CD4-positive, alpha-beta T cell treated with Interleukin-21 for 1 hour (primary cell): ENCODE data around the gene SLC25A33.

Source experiments
- DNase-seq: peaks from one replicate; pipeline ENCODE4 v3.0.0-alpha.2; 2020

SLC25A33 gene

DNA sequence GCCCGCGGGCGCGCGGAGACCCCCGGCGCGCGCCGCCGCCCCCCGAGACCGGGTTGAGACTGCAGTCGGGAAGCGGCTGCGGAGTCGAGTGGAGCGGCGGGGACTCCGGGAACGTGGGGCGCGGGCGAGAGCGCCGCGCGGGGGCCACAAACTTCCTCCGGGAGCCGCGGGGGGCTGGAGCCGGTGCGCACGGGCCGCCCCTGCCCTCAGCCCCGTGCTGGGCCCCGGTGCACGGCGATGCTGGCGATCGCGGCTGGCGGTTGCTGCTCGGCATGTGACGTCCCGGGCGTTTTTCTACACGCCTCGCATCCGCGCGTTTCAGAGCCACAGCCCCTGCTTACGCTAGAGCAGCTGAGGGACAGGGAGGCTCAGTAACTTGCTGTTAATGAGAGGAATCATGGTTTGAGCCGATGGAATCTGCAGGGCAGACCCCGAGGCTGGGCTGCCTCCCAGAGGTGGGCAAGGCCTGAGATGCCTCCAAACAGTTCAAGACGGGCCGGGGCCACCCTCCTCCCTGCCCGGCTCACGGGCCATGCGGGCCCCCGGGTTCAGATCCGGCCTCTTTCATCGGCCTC is 50.0 kb downstream of the SLC25A33 start:
- DNase-seq, result peak; percentile 34

DNA sequence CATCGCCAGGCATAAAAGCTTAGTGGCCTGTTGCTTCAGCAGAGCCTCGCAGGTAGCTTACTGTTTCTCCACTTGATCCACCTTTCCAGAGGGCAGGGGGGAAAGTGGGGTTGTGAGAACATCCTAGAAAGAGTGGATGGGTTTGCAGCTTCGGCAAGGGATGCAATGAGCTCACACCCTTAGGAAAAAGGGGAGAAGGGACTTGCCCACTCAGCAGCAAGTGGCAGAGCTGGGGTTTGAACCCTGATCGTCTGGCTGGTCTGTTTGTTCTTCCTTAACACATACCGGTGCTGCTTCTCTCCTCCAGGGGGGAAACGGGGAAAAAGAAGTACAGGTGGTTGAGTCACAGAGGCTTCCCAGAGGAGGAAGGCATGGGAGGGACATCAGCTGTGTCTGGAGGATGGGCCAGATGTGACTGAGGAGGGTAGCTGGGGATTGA is 50.5 kb downstream of the SLC25A33 start:
- no peak for DNase-seq

DNA sequence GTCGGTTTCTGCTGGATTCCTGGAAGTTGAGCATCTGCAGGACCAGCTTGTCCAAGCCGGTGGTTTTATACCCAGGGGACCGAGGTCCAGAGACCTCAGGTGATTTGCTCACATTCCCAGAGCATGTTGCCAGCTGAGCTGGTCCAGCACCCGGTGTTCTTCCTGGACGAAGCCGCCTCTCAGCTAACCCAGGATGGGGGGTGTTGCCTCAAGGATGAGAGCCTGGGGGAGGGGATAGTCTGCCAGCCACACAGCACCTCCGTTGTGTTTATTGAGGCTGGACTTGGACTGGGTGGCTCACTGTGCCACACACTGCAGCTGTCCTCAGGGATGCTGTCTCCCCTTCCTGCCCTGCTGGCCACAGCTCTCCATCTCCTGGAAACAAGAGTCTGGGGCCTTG is 50.9 kb downstream of the SLC25A33 start:
- DNase-seq, result no peak

DNA sequence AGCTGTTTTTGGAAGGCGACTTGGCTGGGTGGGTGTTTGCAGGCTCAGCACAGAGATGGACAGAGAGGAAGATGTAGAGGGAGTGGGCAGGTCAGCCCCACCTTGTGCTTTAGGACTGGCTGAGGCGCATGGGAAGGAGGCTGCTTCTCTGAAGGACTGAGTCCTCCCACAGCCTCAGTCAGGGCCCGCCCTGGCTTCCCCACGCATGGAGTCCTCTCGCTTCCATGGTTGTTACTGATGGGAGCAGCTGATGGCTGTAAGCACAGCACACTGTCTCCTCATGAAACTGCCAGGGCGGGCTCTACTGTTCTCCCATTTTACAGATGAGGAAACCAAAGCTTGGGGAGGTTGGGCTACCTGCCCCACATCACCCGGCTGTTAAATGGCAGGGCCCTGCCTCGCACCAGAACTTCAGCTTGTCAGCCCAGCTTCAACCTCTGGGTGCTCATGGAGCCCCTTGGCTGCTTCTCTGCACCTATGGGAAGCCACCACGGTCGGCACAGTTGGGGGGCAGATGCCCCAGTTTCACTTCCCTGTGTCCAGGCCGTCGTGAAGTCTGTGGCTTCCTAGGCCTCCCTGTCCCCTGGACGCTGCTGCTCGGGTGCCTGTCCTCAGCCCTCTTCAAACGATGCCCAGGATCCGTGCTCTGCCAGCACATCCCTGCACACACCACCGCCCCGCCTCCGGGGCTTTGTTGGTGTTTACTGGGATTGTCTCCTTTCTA is 51.8 kb downstream of the SLC25A33 start:
- DNase-seq, result no peak

DNA sequence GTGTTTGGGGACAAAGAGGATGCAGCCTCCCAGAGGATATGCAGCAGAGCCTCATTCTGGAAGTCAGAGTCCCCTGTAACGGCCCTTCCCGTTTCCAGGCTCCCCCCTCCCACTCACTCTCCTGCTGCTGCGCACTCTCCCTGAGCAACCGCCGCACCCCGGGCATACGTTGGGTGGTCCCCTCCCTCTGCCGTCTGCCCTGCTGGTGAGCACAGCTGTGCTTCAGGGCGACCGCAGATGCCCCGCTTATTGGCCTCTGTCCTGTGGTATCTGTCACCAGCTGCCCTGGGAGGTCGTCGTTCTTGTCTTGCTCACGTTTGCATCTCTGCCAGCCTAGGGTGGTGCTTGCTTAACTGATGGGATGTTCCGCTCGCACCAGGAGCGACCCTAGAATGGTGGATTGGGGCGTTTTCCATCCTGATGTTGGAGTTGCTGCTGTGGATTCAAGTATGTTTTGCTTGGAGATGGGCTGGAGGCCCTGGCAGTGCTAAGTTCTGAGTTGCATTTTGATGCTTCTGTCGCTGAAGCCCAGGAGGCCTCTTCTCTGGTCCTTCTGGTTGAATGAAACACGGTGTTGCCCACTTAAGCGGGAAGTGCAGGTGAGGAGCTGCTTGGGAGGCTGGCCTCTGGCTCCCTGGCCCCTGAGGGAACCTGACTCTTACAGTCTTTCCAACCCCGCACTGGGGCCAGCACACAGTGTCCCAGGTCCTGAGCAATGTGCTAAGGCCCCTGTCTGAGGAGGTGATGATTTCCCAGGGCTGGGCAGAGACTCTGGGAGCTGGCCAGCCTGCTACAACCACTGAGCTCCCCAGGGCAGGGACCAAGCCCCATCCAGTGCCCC is 52.6 kb downstream of the SLC25A33 start:
- DNase-seq, result no peak

DNA sequence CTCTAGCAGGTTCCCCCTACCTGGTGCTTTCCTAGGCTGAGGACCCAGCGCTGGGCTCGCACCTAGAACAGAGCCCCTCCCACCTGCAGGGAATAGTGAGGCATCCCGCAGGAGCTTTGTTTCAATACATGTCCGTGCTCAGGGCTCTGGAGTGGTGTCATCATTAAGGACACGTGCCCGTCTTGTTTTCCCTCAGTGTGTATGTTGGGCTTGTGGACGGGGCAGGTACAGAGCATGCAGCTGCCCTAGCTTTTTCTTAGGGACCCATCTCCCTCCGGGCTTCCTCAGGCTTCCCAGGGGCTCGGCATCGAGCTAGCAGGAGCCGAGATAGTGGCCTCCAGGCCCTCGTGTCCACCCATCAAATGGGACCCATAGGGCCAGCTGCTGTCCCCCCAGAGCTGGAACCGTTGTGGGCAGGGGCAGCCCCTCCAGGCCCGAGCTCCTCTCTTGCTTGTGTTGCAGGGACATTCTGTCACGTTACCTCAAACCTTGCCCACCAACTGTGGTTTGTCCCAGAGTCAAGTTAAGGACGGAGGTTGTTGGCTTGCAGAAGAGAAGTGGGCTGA is 53.3 kb downstream of the SLC25A33 start:
- no peak for DNase-seq

DNA sequence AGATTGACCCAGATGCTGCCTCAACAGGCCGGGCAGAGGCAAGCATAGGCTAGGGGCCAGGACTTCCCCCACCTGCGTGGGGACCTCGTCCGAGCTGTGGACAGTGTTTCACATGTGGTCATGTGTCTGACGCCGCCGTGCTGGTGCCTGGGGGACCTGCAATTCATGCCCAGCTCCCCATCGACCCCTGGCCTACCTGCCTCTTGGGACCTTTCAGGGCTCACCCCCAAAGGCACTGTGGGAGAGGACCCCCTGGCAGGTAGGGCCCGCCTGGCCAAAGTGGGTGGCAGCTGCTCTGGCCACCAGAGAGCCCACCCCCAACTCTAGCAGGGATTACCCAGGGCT is 53.9 kb downstream of the SLC25A33 start:
- no peak for DNase-seq

DNA sequence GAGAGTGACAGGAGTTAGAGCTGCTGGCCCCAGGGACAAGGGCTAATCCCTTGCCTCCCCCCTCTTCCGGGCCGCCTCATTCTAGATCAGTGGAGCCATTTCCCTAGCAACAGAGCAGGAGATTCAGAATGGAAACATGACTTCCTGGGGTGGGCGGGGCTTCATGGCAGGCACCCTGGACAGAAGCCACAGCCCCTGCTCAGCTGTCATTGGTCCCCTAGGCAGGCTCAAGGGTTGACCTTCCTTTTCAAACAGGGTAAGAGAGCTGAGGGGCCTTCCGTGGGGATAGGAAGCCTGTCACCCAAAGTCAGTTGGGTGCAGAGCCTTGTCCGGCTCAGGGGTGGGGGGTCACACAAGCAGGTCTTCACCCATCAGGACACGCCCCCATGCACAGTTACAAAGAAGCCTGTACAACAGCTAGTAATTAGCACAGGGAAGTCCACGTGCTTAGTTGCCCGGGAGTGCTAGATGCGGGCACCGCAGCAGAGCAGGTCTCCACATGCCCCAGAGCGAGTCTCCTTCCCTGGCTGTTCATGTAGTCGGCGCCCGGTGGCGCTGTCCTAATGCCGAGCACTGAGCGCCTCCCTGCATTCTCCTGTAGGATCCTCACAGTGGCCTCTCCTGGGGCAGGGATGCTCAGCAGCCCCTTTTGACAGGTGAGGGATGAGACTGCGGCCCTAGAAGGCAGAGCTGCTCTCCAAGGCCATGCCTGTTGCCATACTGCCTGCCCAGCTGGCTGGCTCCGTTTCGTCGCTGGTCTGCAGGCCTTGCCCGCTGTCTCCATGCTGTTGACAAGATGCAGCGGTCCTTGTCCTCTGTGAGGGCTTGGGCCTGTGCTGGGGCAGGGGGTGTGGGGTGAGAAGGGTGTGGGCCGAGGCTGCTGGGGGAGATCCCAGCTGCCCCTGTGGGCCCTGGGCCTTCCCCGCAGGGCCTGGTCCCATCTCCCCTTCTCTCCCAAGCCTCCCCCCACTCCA is 54.5 kb downstream of the SLC25A33 start:
- peak; percentile 34 for DNase-seq

DNA sequence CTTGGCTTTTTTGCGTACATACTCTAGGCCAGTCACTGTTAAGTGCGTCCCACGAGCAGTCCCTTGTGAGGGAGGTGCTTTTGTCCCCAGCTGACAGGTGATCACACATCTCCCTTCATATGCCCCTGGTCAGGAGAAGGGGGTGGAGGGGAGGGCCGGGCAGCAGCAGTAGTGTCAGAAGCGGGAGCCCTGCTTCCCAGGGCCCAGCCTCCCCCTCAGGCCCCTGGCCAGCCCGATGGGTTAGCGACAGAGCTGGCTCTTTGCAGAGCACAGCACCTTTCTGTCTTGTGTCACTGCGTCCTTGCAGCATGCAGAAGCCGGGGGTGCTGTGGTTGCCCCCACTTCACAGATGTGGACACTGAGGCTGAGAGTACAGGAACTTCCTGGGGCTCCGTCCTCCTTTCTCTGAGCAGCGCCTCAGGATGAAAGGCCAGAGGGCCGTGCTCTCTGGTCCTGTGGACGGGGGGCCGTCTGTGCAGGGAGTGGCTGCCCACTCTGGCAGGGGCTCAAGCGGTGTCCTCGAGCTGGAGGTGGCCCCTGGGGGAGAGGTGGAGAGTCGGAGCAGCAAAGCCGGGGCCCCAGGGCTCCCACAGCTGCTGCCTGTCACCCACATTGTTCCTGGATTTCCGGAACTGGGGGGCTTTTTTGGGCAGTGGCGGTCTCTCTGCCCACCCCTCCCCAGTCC is 55.3 kb downstream of the SLC25A33 start:
- no peak for DNase-seq

DNA sequence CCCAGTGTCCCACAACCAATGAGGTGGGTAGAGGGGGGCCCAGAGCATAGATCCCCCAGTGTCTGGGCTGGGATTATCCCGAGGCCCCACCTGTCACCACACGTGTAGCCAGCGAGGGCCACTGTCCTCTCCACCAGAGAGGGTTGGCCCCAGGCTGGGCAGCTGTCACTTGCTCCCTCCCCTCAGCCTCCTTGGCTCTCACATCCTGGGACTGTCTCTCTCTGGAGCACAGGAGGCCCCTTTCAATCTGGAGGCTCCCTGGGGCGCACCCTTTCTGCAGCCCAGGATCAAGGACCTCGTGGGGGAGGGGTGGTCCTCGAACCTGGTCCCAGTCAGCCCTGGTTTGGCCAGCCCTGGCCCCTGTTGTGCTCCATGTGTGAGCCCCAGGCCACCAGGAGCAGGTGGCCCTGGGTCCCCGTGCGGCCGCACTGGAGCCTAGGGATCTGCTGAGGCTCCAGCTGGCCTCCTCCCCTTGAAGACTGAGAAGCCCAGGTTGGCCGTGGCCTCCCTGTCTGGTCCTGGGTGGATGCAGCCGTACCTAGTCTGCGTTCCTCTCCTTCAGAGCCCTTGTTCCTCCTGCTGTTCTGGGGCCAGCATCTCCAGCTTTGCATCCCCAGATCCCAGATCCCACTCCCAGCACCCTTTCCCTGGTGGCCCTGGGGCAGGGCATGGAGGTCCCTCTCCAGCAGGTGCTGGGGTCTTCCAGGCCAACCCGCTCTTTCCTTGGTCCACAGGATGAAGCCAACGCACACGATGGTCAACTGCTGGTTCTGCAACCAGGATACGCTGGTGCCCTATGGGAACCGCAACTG is 56.1 kb downstream of the SLC25A33 start:
- DNase-seq, result no peak

DNA sequence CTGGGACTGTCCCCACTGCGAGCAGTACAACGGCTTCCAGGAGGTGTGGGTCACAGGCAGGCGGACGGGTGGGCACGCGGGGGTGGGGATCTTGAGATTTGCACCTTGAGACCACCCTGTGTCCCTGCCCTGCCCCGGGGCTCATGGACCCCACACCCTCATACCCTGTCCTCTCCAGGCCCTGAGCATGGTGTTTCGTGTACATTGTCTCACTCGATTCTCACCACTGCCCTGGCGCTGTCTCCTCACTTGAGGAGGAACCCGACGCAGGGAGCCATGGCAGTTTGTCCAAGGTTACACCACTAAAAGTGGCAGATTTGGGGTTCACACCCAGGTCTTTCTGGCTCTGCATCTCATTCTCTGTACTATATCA is 56.7 kb downstream of the SLC25A33 start:
- no peak for DNase-seq

DNA sequence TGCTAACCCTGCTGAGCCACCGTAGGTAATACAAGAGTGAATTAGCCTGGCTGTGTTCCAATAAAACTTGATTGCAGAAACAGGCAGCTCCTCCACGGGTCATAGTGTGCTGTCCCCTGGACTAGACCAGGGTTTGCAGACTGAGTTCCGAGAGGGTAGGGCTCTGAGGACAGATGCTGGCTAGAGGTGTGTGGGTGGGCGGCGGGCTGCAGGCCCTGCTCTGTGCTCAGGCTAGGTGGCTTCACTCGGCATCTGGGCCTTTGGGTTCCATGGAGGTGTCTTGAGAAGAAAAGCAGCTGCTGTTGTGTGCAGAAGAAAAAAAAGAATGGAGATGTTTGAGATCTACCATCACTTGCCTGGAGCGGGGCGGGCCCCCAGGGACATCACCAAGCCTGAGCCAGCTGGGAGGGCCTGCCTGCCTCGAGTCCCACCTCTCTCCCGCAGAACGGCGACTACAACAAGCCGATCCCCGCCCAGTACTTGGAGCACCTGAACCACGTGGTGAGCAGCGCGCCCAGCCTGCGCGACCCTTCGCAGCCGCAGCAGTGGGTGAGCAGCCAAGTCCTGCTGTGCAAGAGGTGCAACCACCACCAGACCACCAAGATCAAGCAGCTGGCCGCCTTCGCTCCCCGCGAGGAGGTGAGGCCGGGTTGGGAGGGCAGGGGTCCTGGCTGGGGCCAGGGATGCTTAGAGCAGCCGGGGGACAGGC is 57.3 kb downstream of the SLC25A33 start:
- no peak for DNase-seq

DNA sequence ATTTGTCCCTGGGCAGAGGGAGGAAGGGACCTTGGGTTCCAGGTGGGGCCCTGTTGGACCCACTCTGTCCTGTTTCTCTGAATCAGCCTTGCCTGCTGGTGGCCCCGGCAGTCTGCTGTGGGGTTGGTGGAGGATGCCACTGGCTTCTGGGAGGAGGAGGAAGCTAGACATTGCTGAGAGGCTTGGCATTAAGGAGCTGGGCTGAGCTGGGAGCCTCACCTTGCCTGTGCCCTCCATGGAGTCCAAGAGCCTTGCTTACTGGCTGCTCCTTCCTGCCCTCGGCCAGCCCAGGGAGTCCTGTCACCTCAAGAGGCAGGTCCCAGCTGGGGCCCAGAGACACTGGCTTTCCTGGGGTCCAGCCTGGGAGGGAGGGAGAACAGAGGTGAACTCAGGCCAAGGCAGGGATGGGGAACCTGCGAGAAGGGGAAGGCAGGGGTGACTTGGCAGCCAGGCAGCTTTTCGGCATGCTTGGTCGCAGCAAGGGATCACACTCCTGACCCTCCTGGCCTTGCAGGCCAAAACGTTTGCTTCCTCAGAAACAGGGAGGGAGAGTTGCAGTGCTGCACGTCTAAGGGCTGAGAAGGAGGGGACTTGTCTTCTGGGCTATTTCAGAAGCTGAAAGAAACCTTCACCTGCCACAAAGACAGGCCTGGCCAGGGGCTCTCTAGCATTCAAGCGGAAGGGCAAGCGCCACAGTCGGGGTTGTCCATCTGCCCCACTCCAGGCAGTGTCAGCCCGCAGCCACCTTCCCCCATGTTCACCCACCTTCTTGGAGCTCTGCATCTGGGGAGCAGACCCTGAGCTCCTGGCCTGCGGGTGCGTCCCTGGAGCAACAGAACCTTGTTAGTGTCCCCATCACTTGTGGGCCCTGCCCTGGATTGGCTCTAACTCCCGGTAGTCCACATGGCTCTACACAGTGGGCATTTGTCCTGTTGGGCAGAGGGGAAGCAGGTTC is 58.4 kb downstream of the SLC25A33 start:
- DNase-seq, result no peak

DNA sequence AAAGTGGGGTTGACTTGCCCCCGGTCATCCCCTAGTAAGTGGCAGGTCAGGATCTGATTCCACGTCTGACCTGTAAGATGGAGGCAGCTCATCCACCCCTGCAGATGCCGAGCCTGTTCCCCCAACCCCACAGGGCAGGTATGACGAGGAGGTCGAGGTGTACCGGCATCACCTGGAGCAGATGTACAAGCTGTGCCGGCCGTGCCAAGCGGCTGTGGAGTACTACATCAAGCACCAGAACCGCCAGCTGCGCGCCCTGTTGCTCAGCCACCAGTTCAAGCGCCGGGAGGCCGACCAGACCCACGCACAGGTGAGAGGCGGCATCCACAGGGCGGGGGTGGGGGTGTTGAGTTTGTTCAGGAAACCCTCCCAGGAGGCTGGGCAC is 59.0 kb downstream of the SLC25A33 start:
- no peak for DNase-seq

DNA sequence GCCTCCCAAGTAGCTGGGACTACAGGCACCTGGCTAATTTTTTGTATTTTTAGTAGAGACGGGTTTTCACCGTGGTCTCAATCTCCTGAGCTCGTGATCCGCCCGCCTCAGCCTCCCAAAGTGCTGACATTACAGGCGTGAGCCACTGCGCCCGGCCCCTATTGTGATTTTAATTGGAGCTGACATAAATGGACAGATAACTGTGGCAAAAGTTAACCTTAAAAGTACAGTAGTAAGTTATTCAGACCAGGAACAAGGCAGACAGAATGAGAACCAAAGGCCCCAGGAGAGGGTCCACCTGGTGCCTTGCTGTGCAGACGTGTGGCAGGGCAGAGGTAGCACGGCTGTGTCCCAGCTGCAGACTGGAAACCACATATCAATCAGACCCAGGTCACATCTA is 60.5 kb downstream of the SLC25A33 start:
- DNase-seq, result no peak

DNA sequence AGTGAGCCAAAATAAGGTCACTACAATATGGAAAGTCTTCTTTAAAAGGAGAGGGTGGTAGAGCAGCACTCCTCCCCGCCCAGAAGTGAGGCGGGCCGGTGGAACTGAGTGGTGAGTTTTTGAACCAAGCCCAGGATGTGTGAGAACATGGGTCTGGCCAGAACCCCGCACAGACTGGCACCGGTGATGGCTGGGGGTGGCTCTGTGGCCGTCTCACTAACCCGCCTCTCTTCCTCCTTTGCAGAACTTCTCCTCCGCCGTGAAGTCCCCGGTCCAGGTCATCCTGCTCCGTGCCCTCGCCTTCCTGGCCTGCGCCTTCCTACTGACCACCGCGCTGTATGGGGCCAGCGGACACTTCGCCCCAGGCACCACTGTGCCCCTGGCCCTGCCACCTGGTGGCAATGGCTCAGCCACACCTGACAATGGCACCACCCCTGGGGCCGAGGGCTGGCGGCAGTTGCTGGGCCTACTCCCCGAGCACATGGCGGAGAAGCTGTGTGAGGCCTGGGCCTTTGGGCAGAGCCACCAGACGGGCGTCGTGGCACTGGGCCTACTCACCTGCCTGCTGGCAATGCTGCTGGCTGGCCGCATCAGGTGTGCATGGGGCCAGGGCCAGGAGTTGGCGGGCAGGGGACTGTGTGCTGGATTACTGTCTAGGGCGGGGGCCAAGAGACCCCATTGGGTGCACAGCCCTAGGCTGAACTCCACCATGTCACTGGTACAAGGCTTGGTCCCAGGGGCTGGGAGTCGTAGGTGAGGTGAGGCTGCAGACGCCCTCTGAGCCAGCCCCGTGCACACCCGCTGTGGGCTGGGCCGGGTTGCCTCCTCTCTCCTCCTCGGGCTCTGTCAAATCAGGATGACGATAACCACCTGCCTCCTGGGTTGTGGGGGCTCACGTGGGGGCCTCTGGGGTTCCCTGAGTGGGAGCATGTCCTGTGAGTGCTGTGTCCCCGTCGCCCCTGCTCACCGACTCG is 61.9 kb downstream of the SLC25A33 start:
- DNase-seq, result no peak

DNA sequence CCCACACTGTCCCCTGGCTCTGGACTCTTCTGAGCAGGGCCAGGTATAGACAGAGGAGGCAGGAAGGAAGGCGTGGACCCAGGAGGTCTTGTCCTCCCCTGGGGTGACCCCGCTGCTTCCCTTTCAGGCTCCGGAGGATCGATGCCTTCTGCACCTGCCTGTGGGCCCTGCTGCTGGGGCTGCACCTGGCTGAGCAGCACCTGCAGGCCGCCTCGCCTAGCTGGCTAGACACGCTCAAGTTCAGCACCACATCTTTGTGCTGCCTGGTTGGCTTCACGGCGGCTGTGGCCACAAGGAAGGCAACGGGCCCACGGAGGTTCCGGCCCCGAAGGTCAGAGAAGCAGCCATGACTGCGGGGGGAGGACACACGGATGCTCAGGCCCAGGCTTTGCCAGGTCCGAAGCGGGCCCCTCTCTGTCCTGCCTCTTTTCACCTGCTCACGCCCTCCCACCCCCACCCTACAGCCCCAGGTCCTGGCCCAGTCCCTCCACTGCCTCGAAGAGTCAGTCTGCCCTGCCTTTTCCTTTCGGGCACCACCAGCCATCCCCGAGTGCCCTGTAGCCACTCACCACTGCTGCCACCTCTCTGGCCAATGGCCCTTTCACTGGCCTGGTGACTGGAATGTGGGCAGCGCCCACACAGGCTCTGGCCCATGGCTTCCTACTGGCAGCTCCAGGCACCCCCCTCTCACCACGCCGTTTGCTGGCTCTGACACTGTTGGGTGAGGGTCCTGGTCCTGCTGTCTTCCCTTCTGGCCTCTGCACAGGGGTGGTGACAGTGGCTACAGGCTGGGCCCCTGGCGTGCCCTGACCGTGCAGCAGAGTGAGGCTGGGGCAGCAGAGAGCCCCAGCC is 62.9 kb downstream of the SLC25A33 start:
- no peak for DNase-seq
